Left lung (tissue), 10 donors: Measurements from ENCODE around the gene C1orf159. TPM values are rescaled to one million over a fixed set of nuclear protein-coding genes. Genes with fewer than 3 reads are reported as not detected.
"Not testable (repeated sequence)": the region's sequence is repeated elsewhere in the genome, so short reads cannot be mapped to it uniquely, and the experiment has no call there.

Experiments
- ATAC-seq: fragments of 200-7000 bp; cut with Tn5 transposase; one replicate; pipeline ENCODE4 v1.9.1; 2020; ENCODE audit warnings: moderate library complexity
- DNase-seq, 4 donors: peaks; one replicate each; pipeline ENCODE4 v3.0.0-alpha.2; 2013 to 2020
- H3K27ac ChIP-seq, 2 donors: fragments of 200-600 bp; sonication (generic) in 1 of 2; one replicate each; pipeline versions ENCODE4 v1.5.0 to v1.8.0; 2020 to 2021
- H3K27me3 ChIP-seq, 2 donors: fragments of 200-600 bp; sonication (generic) in 1 of 2; one replicate each; pipeline versions ENCODE4 v1.5.0 to v1.8.0; 2020 to 2021
- H3K36me3 ChIP-seq, 2 donors: fragments of 200-600 bp; sonication (generic) in 1 of 2; one replicate each; pipeline versions ENCODE4 v1.5.0 to v1.8.0; 2020 to 2021
- H3K4me1 ChIP-seq, 2 donors: fragments of 200-600 bp; one replicate each; pipeline ENCODE4 v1.8.0; 2021
- H3K4me3 ChIP-seq, 2 donors: fragments of 200-600 bp; sonication (generic) in 1 of 2; one replicate each; pipeline versions ENCODE4 v1.5.0 to v1.8.0; 2020 to 2021; ENCODE audit warnings: mild to moderate bottlenecking in 1 of 2
- H3K9me3 ChIP-seq, 2 donors: fragments of 200-600 bp; sonication (generic) in 1 of 2; one replicate each; pipeline versions ENCODE4 v1.5.0 to v1.8.0; 2020 to 2021
- intact Hi-C, 2 donors: fragments of 100-400 bp; cut with DNase I; formaldehyde crosslinking; loops; one replicate each; pipeline versions ENCODE4 v1.11.2 to v1.14.2; 2022
- polyA plus RNA-seq, 6 donors: library from polyadenylated mRNA; unstranded; fragments of 120-200 nt; gene quantifications; one replicate each; pipeline ENCODE4 v1.2.1, GENCODE V29; 2013; ENCODE audit not compliant: insufficient read length in 6 of 6
- total RNA-seq, 2 donors: library from RNA; stranded (reverse); fragmentation: NEBNext Ultra II Directional; extraction: Animal tissue kit (Norgen Biotek cat#: 25700); gene quantifications; one replicate each; pipeline ENCODE4 v1.2.1, GENCODE V29; 2021
- TF ChIP-seq, protein P1 (sequence below), 2 donors: fragments of 200-600 bp; sonication (generic) in 1 of 2; IDR thresholded peaks; one replicate each; pipeline versions ENCODE4 v1.5.0 to v1.8.0; 2021; ENCODE audit warnings: antibody characterized with exemption in 2 of 2
- donor health status: DM: no; HTN: yes; CAD: no.
- donor health status: DM: no; HTN: no; CAD: no.

The C1orf159 gene
- total and polyA plus RNA-seq, 8 donors: 7.7 to 16.0 (median 10.1) TPM

- Histone ChIP-seq H3K4me1 (peaks cover 0 to 14% of the 10 kb centered on the region in 2 donors), H3K27me3 (peaks cover 2 to 53% of the 10 kb centered on the region in 2 donors), H3K9me3 (no peaks in the 10 kb centered on the region), H3K27ac (no peak overlapping the region), H3K36me3 (no peaks in the 10 kb centered on the region), H3K4me3 (no peak overlapping the region)
- ATAC-seq: no peak
- TF ChIP-seq, protein P1, sequence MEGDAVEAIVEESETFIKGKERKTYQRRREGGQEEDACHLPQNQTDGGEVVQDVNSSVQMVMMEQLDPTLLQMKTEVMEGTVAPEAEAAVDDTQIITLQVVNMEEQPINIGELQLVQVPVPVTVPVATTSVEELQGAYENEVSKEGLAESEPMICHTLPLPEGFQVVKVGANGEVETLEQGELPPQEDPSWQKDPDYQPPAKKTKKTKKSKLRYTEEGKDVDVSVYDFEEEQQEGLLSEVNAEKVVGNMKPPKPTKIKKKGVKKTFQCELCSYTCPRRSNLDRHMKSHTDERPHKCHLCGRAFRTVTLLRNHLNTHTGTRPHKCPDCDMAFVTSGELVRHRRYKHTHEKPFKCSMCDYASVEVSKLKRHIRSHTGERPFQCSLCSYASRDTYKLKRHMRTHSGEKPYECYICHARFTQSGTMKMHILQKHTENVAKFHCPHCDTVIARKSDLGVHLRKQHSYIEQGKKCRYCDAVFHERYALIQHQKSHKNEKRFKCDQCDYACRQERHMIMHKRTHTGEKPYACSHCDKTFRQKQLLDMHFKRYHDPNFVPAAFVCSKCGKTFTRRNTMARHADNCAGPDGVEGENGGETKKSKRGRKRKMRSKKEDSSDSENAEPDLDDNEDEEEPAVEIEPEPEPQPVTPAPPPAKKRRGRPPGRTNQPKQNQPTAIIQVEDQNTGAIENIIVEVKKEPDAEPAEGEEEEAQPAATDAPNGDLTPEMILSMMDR (IDR thresholded peaks at IDR 0.05): no peak
- intact Hi-C loops: no loop called here
- no peak for DNase-seq
These were observed 27.0 kb upstream of the C1orf159 start for GRCh38 chr1:1142844-1143243.

DNA sequence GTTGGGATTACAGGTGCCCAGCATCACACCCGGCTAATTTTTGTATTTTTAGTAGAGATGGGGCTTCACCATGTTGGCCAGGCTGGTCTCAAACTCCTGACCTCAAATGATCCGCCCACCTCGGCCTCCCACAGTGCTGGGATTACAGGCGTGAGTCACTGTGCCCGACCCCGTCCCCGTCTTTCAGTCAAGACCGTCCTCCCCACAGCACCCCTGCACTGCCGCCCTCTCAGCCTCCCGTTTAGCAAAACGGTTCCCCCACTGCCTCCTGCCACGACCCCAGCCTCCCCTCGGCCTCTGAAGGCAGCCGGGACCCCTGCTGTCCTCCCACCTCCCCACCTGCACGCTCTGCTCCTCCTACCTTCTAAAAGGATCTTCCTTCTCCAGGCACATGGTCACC lies 26.5 kb upstream of the C1orf159 start:
- DNase-seq, H3K4me3 ChIP-seq, H3K36me3 ChIP-seq, intact Hi-C loops, ATAC-seq, H3K9me3 ChIP-seq, H3K27ac ChIP-seq: not testable (repeated sequence)
- Histone ChIP-seq H3K27me3 (peaks cover 7 to 58% of the 10 kb centered on the region in 2 donors), H3K4me1 (peaks cover 0 to 18% of the 10 kb centered on the region in 2 donors)

DNA sequence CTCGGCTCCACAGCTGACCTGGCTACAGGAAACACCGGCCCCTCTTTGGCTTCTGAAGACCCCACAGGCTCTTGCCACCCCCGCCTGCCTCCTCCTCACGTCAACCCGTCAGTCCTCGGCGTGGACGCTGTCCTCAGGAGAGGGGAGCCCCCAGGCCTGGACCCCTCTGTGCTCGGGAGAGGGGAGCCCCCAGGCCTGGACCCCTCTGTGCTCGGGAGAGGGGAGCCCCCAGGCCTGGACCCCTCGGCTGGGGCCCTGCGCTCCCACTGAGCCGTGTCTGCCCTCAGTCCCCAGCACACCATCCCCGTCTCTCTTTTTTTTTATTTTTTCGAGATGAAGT lies 26.0 kb upstream of the C1orf159 start:
- H3K4me3 ChIP-seq: no peak overlapping the region
- no peak overlapping the region for H3K27ac ChIP-seq
- peaks cover 0 to 23% of the 10 kb centered on the region in 2 donors for H3K4me1 ChIP-seq
- H3K9me3 ChIP-seq: no peaks in the 10 kb centered on the region
- intact Hi-C loops: no loop called here
- DNase-seq: no peak
- peaks cover 12 to 63% of the 10 kb centered on the region in 2 donors for H3K27me3 ChIP-seq
- ATAC-seq: no peak
- TF ChIP-seq, protein P1 (IDR thresholded peaks at IDR 0.05): no peak
- no peaks in the 10 kb centered on the region for H3K36me3 ChIP-seq

GRCh38 chr1:1141244-1141910 lies 25.5 kb upstream of the C1orf159 start:
- peaks cover 14 to 68% of the 10 kb centered on the region in 2 donors for H3K27me3 ChIP-seq
- no peaks in the 10 kb centered on the region for H3K9me3 ChIP-seq
- H3K36me3 ChIP-seq: no peaks in the 10 kb centered on the region
- intact Hi-C loops: no loop called here
- peaks cover 0 to 28% of the 10 kb centered on the region in 2 donors for H3K4me1 ChIP-seq
- TF ChIP-seq, protein P1 (IDR thresholded peaks at IDR 0.05): no peak
- H3K27ac ChIP-seq: no peak overlapping the region
- no peak overlapping the region for H3K4me3 ChIP-seq
- DNase-seq: no peak
- no peak for ATAC-seq

GRCh38 chr1:1140673-1141072 lies 24.8 kb upstream of the C1orf159 start:
- no peak for ATAC-seq
- H3K27ac ChIP-seq: no peak overlapping the region
- no peaks in the 10 kb centered on the region for H3K36me3 ChIP-seq
- intact Hi-C loops: no loop called here
- H3K9me3 ChIP-seq: no peaks in the 10 kb centered on the region
- TF ChIP-seq, protein P1 (IDR thresholded peaks at IDR 0.05): no peak
- no peak overlapping the region for H3K4me3 ChIP-seq
- no peak for DNase-seq
- peaks cover 0 to 28% of the 10 kb centered on the region in 2 donors for H3K4me1 ChIP-seq
- H3K27me3 ChIP-seq: peaks cover 14 to 71% of the 10 kb centered on the region in 2 donors
